ENCODE data around the gene NACAD.

The NACAD gene

DNA sequence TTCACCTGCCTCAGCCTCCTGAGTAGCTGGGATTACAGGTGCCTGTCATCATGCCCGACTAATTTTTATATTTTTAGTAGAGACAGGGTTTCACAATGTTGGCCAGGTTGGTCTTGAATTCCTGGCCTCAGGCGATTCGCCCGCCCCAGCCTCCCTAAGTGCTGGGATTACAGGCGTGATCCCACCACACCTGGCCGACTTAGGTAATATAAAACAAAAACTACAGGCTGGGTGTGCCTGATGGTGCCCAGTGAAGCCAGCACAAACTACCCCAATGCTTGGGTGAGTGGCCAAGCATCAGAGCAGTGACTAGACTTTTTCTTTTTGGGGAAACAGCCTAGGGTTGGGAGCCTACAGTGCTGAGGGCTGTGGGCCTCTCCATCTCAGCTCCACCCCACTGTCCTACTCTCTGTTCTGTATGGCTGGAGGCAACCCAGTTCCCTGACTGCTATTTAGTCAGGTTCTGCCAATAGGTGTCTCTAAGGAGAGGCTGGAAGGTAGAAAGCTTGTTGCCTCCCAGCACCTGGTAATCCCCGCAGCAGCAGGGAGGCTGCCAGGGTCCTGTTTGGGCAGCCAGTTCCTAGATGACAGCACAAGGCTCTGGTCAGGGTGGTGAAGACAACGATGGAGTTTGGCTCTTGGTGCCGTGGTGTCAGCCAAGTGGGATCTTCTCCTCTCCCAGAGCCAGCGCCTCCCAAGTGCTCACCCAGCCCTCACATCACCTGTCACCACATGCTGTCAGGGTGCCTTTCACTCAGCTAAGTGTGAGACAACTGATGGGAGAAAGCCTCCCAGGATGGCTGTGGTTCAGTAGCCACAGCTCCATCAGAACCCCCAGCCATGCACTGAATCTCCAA, 10.4 kb upstream of the NACAD start:
- TF ChIP-seq CTCF (IDR thresholded peaks at IDR 0.05) (no peak), ZFX (IDR thresholded peaks at IDR 0.05; ENCODE audit: borderline replicate concordance) (no peak)
- H3K27ac ChIP-seq, result peak overlapping the region; percentile 30; the same call in 1 of the 2 replicates

DNA sequence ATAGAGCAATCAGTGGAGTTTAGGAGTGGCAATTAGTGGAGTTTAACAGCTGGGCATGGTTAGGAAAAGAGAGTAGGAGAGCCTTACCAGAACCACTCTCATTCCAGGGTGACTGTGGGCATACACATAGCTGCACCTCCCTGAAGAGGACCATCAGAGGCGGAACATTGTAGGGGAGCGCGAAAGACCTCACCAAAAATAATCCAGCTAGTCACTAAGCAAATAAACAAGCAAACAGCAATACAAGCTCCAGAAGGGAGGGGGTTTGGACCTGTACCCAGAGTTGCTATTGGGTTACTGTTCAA, 4.1 kb upstream of the NACAD start:
- no peak for TF ChIP-seq CTCF (IDR thresholded peaks at IDR 0.05)
- no peak for TF ChIP-seq ZFX (IDR thresholded peaks at IDR 0.05; ENCODE audit: borderline replicate concordance)
- no peak overlapping the region for H3K27ac ChIP-seq

GRCh38 chr7:45092100-45092930, 3.5 kb upstream of the NACAD start:
- no peak overlapping the region for H3K27ac ChIP-seq
- TF ChIP-seq CTCF (IDR thresholded peaks at IDR 0.05) (no peak), ZFX (IDR thresholded peaks at IDR 0.05; ENCODE audit: borderline replicate concordance) (no peak)

- H3K27ac ChIP-seq, result no peak overlapping the region
- TF ChIP-seq ZFX (IDR thresholded peaks at IDR 0.05; ENCODE audit: borderline replicate concordance), result no peak
- TF ChIP-seq CTCF (IDR thresholded peaks at IDR 0.05), result no peak
Observed at GRCh38 chr7:45089341-45089891, 647 bp upstream of the NACAD start.

DNA sequence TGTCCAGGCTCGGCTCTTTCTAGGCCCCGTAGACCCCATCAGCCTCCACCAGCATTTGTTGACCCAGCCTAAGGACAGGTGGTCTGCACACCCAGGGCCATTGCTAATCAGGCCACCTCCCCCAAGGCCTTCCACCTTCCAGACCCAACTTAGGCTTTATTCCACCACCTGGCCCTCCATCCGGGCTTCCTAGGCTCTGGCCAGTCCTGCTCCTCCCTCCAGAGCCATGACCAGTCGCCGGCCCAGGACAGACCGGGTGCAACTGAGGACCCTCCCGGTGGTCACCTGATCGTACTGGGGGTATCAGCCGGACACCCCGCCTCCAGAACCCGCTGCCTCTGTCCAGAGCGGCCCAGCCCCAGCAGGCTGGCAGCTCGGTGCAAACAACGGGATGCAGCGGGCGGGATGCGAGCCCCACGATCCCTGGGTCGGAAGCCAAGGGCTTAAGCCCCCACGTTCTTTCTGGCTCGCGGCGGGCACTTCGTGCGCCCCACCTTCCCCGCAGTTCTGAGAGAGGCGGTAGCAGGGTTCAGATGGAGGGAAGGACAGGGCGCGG, 545 bp downstream of the NACAD start:
- TF ChIP-seq CTCF (IDR thresholded peaks at IDR 0.05), result no peak
- TF ChIP-seq ZFX (IDR thresholded peaks at IDR 0.05; ENCODE audit: borderline replicate concordance), result no peak
- no peak overlapping the region for H3K27ac ChIP-seq

- no peak for TF ChIP-seq CTCF (IDR thresholded peaks at IDR 0.05)
- no peak for TF ChIP-seq ZFX (IDR thresholded peaks at IDR 0.05; ENCODE audit: borderline replicate concordance)
- H3K27ac ChIP-seq, result no peak overlapping the region
Observed at GRCh38 chr7:45087301-45088145, 1.2 kb downstream of the NACAD start.
